ENCODE results near the gene USP49. TPM values are rescaled to one million over a fixed set of nuclear protein-coding genes. Genes with fewer than 3 reads are reported as not detected.

USP49 gene
- total and polyA plus RNA-seq, 5 donors: 1.5 to 2.6 (median 2.0) TPM

Other genes starting within 250 kb of the USP49 start
- 10 to 100 TPM; 31.6 to 51.1 (median 46.2) TPM for gene TFEB, start 159.8 kb downstream of the USP49 start, total RNA-seq
- gene TFEB, start 159.8 kb downstream of the USP49 start, polyA plus RNA-seq: 33.4 TPM
- gene PGC, start 148.0 kb downstream of the USP49 start, total RNA-seq: under 1 TPM in 1 of 4 donors, not detected in 3; 0.42 TPM
- gene PGC, start 148.0 kb downstream of the USP49 start, polyA plus RNA-seq: 1.00 TPM
- gene FRS3, start 115.5 kb downstream of the USP49 start, total RNA-seq: 1 to 10 TPM; 3.7 to 6.9 (median 4.8) TPM
- gene FRS3, start 115.5 kb downstream of the USP49 start, polyA plus RNA-seq: 5.5 TPM
- 1 to 10 TPM; 2.2 to 4.0 (median 3.2) TPM for gene PRICKLE4, start 114.6 kb downstream of the USP49 start, total RNA-seq
- 1.7 TPM for gene PRICKLE4, start 114.6 kb downstream of the USP49 start, polyA plus RNA-seq
- gene TOMM6, start 107.7 kb downstream of the USP49 start, total RNA-seq: 100 to 1,000 TPM; 123 to 162 (median 140) TPM
- 228 TPM for gene TOMM6, start 107.7 kb downstream of the USP49 start, polyA plus RNA-seq
- gene MED20, start 25.8 kb upstream of the USP49 start, total RNA-seq: 10 to 100 TPM; 12.6 to 16.0 (median 14.1) TPM
- 9.4 TPM for gene MED20, start 25.8 kb upstream of the USP49 start, polyA plus RNA-seq
- gene BYSL, start 26.1 kb upstream of the USP49 start, total RNA-seq: 10 to 100 TPM in 2 of 4 donors, 1 to 10 TPM in 2; 7.4 to 12.4 (median 9.5) TPM
- 6.5 TPM for gene BYSL, start 26.1 kb upstream of the USP49 start, polyA plus RNA-seq
- gene CCND3, start 46.4 kb upstream of the USP49 start, total RNA-seq: 10 to 100 TPM; 52.2 to 62.5 (median 56.6) TPM
- 72.1 TPM for gene CCND3, start 46.4 kb upstream of the USP49 start, polyA plus RNA-seq
- 10 to 100 TPM; 21.6 to 29.6 (median 26.9) TPM for gene TAF8, start 155.1 kb upstream of the USP49 start, total RNA-seq
- 21.8 TPM for gene TAF8, start 155.1 kb upstream of the USP49 start, polyA plus RNA-seq
- 1 to 10 TPM in 3 of 4 donors, under 1 TPM in 1; 0.64 to 2.4 (median 1.6) TPM for gene C6orf132, start 247.2 kb upstream of the USP49 start, total RNA-seq
- gene C6orf132, start 247.2 kb upstream of the USP49 start, polyA plus RNA-seq: 1.8 TPM